Osteoblast (primary cell): ENCODE measurements around the gene DYNC1I1. TPM values are rescaled to one million over a fixed set of nuclear protein-coding genes. Genes with fewer than 3 reads are reported as not detected.
"Not testable (repeated sequence)": the region's sequence is repeated elsewhere in the genome, so short reads cannot be mapped to it uniquely, and the experiment has no call there.

Experiments used
- DNase-seq: peaks from one replicate; pipeline ENCODE4 v3.0.0; 2011; ENCODE audit warnings: low spot score, mixed read lengths; ENCODE audit not compliant: insufficient read length; ENCODE audit errors: missing footprints
- H2AFZ ChIP-seq: 2 replicates; pipeline ENCODE4 v1.6.0; 2011; ENCODE audit warnings: mild to moderate bottlenecking, low read length
- H3K27ac ChIP-seq: 2 replicates; pipeline ENCODE4 v1.5.1; 2011; ENCODE audit warnings: mild to moderate bottlenecking, low read depth, low read length, moderate library complexity
- H3K27me3 ChIP-seq: 2 replicates; pipeline ENCODE4 v1.6.0; 2012; ENCODE audit warnings: mild to moderate bottlenecking, control low read depth, inconsistent platforms, low read length, moderate library complexity; ENCODE audit not compliant: insufficient read depth
- H3K36me3 ChIP-seq: 2 replicates; pipeline ENCODE4 v1.5.1; 2011; ENCODE audit warnings: mild to moderate bottlenecking, low read length, control low read depth, moderate library complexity; ENCODE audit not compliant: insufficient read depth
- H3K4me1 ChIP-seq: 2 replicates; pipeline ENCODE4 v1.5.1; 2011; ENCODE audit warnings: mild to moderate bottlenecking, low read length, control low read depth, moderate library complexity; ENCODE audit not compliant: insufficient read depth
- H3K4me2 ChIP-seq: 2 replicates; pipeline ENCODE4 v1.6.0; 2011; ENCODE audit warnings: mild to moderate bottlenecking, low read length; ENCODE audit not compliant: insufficient read depth
- H3K4me3 ChIP-seq: fragments of 200-600 bp; sonication (generic); 3 replicates; pipeline ENCODE4 v1.5.1; 2012; ENCODE audit warnings: mild to moderate bottlenecking, low read length, inconsistent platforms; ENCODE audit not compliant: insufficient read depth
- H3K79me2 ChIP-seq: 2 replicates; pipeline ENCODE4 v1.6.0; 2012; ENCODE audit warnings: mild to moderate bottlenecking, low read length, control low read depth, inconsistent platforms; ENCODE audit not compliant: insufficient read depth
- H3K9me3 ChIP-seq: 2 replicates; pipeline ENCODE4 v1.5.1; 2011; ENCODE audit warnings: low read depth, low read length, control low read depth
- H4K20me1 ChIP-seq: 2 replicates; pipeline ENCODE4 v1.6.0; 2012; ENCODE audit warnings: mild to moderate bottlenecking, low read length, control low read depth; ENCODE audit not compliant: insufficient read depth
- CTCF ChIP-seq: IDR thresholded peaks from 2 replicates; pipeline ENCODE4 v1.5.1; 2011; ENCODE audit warnings: mild to moderate bottlenecking, low read depth, low read length, moderate library complexity; ENCODE audit errors: extremely low read depth
- total RNA-seq: library from RNA; depleted of rRNA; stranded (reverse); fragments of >200 nt; gene quantifications from 2 replicates; pipeline ENCODE4 v1.2.3, GENCODE V29; 2012

Gene DYNC1I1
- total RNA-seq, 1 donor, result 2.2 TPM

GRCh38 chr7:95929710-95930280 lies 157.4 kb downstream of the DYNC1I1 start:
- Histone ChIP-seq H3K27me3 (no peaks in the 10 kb centered on the region), H3K36me3 (no peaks in the 10 kb centered on the region), H3K4me2 (no peak overlapping the region), H3K27ac (no peak overlapping the region), H4K20me1 (no peaks in the 10 kb centered on the region), H2AFZ (no peak overlapping the region), H3K4me3 (no peak overlapping the region), H3K9me3 (no peaks in the 10 kb centered on the region), H3K79me2 (no peaks in the 10 kb centered on the region), H3K4me1 (no peaks in the 10 kb centered on the region)
- TF ChIP-seq CTCF, result no peak
- no peak for DNase-seq

- Histone ChIP-seq H3K4me3 (no peak overlapping the region), H3K79me2 (no peaks in the 10 kb centered on the region), H3K27me3 (no peaks in the 10 kb centered on the region), H3K27ac (no peak overlapping the region), H4K20me1 (no peaks in the 10 kb centered on the region), H3K4me1 (no peaks in the 10 kb centered on the region), H3K4me2 (no peak overlapping the region), H3K36me3 (no peaks in the 10 kb centered on the region), H3K9me3 (no peaks in the 10 kb centered on the region), H2AFZ (no peak overlapping the region)
- TF ChIP-seq CTCF, result no peak
- DNase-seq, result no peak
These were observed 159.3 kb downstream of the DYNC1I1 start for GRCh38 chr7:95931460-95932232.

GRCh38 chr7:95933618-95934017 lies 161.3 kb downstream of the DYNC1I1 start:
- no peak for DNase-seq
- no peak overlapping the region for H2AFZ ChIP-seq
- H3K4me2 ChIP-seq, result no peak overlapping the region
- H3K4me1 ChIP-seq, result no peaks in the 10 kb centered on the region
- no peak overlapping the region for H3K27ac ChIP-seq
- no peaks in the 10 kb centered on the region for H4K20me1 ChIP-seq
- no peak for TF ChIP-seq CTCF
- no peaks in the 10 kb centered on the region for H3K36me3 ChIP-seq
- no peaks in the 10 kb centered on the region for H3K79me2 ChIP-seq
- no peaks in the 10 kb centered on the region for H3K27me3 ChIP-seq
- no peaks in the 10 kb centered on the region for H3K9me3 ChIP-seq
- no peak overlapping the region for H3K4me3 ChIP-seq

- DNase-seq, H3K27me3 ChIP-seq, H3K36me3 ChIP-seq, H2AFZ ChIP-seq, H3K27ac ChIP-seq, H3K79me2 ChIP-seq, H3K4me3 ChIP-seq, H3K9me3 ChIP-seq, H3K4me1 ChIP-seq, H4K20me1 ChIP-seq, H3K4me2 ChIP-seq: not testable (repeated sequence)
These were observed 172.5 kb downstream of the DYNC1I1 start for GRCh38 chr7:95944867-95945266.
